Stimulated activated CD4-positive, alpha-beta T cell treated with anti-CD3 and anti-CD28 coated beads, Interleukin-15, amount 100 ng/mL, for 1 hour (primary cell): ENCODE measurements around the gene TRIM42.

ENCODE experiments used
- DNase-seq, 2 donors: peaks; one replicate each; pipeline ENCODE4 v3.0.0-alpha.2; 2020; ENCODE audit warnings: low read depth in 1 of 2, low spot score in 1 of 2

TRIM42 gene

DNA sequence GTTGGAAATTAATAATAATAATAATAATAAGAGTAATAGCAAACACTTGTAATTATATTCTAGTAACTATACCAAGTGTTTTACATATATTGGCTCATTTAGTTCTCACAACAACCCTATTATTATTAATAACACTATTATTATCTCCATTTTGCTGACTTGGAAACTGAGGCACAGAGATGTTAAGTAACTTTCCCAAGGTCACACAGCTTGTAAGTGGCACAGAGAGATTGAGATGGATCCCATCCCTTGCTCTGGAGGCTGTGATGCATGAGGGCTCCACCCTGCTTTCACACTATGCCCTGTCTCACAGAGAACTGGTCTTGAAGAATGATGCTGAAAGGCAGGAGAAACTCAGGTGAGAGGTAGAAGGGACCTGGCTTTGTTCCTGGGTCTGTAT is 31.9 kb downstream of the TRIM42 start:
- DNase-seq = no peak

DNA sequence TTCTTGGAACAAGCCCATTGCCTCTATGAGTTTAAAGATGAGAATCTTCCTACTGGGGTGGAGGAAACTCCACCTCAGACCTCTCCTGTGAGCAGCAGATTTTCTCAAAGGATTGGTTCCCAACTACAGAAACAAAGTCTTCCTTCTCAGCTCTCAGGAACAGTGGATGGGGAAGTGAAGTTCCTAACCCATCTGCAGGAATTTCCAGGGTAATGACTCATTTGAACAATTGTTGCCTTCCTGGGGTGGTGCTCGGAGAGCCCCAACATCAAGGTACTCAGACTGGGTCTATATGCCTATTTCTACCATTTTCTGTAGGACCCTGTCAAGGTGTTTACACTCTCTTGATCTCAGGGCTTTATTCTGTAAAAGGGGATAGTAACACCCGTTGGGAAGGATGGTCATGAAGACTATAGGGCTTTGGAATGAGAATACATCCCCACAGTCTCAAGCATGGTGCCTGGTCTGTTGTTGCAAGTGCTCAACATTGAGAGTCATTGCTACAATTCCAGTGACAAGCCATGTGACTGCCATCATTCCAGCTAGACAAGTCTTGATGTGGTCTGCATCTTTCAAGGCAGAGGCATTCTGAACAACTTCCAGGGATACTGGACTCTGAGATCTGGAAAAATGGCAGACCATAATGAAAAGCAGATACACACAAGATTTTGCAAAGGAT is 33.0 kb downstream of the TRIM42 start:
- no peak for DNase-seq

- DNase-seq = no peak
Measured at GRCh38 chr3:140711390-140712035, 33.6 kb downstream of the TRIM42 start.

GRCh38 chr3:140712301-140712700 is 34.4 kb downstream of the TRIM42 start:
- DNase-seq = no peak

DNA sequence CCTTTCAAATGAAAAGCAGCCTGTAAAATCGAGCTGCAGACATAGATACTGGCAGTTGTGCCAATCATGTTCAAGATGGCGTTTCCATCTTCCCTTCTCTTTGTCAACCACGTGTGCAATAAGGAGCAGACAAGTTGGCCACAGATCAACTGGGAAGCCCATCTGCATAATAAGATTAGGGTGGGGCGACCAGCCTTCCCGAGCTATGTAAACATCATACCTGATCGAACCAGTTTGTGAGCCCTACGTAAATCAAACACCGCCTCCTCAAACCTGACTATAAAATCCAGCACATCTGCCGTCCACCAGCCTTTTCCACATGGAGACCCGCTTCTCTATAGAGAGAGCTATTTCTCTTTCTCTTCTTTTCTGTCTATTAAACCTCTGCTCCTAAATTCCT is 37.2 kb downstream of the TRIM42 start:
- no peak for DNase-seq

GRCh38 chr3:140717921-140718320 is 40.1 kb downstream of the TRIM42 start:
- no peak for DNase-seq

DNA sequence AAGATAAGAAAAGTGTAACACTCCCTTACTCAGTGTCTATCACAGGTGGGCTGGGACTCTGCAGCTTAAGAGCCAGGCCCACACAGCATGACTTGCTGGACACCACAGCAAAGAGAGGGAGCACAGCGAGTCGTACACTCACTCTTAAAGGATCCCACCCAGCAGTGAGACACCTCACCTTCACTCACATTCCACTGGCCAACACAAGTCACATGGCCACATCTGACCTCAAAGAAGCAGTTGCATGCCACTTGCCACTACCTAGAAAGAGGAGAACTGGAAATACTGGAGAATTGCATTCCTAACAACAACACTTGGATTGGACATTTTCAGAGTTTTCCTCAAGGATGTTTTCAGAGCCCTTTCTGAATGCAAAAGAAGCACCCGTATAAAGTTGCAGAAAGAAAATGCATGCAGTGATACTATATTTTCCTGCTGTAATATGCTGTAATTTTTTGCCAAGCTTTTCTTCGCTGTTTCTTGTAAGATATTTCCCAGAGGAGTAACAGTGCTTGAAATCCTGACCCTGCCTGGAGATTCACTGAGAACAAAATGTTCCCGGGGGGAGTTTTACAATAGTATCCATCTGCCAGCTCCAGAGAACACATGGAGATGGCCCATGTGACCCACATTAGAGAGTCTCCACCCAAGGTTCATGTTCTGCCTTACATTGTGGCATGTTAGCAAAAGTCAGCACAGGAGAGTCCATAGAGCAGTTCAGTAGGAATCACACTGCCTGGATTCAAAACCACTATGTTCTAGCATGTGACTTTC is 42.2 kb downstream of the TRIM42 start:
- no peak for DNase-seq

- DNase-seq = no peak
Measured at GRCh38 chr3:140723576-140723975, 45.7 kb downstream of the TRIM42 start.

DNA sequence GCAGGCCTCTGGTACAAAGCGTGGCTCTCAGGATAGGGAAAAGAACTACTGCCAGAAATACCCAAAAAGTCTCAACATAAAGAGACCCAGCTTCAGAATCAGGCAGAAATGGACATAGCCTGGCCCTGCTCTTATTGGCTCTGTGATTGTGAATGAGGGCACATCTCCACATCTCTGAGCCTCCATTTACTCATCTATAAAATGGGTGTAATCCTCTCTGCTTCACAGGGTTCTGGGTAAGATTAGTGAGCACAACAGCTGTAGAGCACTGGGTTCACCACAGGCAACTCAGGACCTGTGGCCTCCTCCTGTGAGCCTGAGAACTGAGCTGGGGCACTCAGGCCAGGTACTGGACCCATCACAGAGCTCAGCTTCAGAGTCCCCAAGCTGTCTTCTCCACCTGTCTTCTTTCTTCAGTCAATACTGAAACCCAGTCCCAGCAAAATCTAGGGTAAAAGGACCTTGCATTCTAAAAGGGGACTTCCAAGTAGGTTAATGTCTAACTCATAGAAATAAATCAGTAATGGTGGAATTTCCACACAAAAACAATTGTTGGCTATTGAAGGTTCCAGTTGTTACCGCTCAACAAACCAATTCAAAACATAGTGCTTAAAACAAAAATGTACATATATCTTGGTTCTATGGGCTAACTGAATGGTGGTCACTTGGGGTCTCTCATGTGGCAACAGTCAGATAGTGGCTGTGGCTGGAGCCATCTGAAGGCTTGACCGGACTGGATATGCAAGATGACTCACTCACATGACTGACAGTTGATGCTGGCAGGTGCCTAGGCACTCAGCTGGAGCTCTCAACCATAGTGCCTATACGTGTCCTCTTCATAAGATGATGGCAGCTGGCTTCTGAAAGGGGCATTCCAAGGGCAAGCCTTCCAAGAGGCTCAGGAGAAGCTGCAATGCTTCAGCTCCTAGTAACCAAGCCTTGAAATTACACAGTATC is 47.3 kb downstream of the TRIM42 start:
- no peak for DNase-seq

DNA sequence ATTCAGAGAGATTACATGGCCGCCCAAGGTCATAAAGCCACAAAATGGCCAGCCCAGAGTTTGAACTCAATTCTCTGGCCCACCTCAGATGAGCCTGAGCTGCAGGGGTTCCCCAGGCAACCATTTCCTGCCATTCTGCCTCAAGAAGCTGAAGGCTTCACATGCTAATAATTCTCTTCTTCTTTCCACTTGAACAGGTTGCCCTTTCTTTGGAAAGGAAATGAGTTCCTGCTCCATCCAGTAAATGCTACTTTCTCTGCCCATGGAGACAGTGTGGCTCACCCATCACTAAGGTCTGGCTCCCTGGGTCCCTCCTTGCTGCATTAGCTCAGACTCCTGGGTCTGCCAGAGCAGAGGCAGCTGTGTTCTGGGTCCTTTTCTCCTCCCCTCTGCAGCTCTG is 48.2 kb downstream of the TRIM42 start:
- DNase-seq = no peak

DNA sequence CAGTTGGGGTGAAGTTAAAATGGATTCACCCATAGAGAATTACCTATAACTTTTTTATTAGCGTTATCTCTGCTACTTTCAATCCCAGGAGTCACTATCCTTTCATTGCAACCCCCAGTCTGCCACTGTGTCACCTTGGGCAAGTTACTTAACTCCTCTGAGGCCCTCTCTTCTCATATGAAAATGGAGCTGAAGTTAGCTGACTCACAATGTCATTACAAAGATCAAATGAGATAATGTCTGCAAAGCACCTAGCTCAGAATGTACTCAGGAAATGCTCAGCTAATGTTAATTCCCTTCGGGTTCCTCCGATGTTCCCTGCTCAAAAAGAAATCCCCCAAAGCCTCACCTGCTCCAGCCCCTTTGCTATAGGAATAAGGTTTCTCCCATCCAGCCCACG is 50.0 kb downstream of the TRIM42 start:
- no peak for DNase-seq

DNA sequence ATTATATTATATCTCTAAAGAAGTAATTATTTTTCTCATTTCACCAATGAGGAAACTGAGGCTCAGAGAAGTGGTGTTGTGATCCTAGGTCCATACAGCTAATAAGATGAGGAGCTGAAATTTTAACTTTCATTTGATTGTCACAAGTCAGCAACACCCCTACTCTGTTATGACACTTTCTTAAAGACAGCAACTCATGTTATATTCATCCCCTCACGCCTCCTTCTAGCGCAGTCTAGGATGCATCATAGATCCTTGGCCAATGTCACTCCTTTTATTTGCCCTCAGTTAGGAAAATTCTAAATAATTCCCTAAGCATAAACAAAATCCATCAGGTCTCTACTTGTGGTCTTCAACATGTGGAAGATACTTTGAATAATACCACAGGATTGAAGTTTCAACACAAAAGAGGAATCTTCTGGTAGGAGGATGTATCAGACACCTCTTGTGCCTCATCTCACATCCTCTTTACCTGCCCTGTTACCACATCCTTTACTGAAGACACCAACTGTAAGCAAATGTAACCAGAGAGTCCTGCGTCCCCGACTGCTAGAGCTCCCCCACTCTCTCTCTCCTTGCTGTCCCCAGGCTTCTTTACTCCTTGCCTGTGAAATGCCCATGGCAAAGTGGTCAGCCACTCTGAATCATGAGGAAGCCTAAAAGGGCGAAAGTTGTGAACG is 53.7 kb downstream of the TRIM42 start:
- DNase-seq = no peak

DNA sequence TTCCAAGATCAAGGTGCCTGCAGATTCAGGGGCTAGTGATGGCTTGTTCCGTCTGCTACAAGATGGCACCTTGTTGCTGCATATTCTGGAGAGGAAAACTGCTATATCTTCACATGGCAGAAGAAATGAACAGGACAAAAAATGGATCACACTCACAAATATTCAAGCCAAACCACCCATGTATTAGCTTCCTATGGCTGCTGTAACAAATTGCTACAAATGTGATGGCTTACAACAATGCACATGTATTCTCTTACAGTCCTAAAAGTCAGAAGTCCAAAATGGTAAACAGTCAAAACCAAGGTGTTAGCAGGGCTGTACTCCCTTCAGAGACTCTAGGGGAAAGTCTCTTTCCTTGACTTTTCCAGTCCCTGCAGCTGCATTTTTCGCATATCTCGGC is 55.8 kb downstream of the TRIM42 start:
- no peak for DNase-seq

DNA sequence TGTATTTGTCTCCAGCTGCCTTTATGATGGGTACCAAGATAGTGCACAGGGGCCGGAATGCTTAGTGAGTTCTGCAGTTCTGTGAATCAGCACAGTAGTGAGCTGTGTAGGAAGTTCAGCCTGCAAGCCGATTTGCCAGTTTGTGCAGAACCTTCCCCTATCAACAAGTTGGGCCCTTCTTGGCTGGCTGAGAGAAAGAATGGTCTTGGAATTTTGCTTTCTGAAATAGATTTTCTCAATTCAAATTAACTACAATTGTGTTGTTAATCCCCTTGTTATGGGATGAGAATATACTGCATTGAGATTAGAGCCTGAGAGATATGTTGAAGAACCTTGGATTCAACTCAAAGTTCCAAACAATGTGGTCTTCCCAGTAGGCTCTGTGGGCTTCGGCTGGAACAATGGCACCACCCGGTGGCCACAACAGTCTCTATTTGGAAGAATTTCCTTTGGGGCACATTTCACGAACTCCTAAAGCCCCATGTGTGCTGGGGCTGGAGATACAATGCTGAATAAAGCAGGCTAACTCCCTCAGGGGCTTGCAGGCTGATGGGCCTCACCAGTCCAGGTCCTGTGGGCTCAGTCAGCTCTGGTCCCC is 59.1 kb downstream of the TRIM42 start:
- no peak for DNase-seq

DNA sequence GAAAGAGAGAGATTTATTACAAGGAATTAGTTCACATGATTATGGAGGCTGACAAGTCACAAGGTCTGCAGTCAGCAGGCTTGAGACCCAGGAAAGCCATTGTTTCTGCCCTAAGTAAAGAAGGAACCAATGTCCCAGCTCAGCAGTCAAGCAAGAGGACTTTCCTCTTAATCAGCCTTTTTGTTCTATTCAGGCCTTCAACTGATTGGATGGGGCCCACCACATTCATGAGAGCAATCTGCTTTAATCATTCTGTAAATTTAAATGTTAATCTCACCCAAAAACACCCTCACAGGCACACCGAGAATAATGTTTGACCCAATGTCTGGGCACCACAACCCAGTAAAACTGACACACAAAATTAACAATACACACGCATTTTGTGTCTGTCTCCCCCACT is 64.3 kb downstream of the TRIM42 start:
- DNase-seq = no peak

- no peak for DNase-seq
Measured at GRCh38 chr3:140748171-140748570, 70.3 kb downstream of the TRIM42 start.

DNA sequence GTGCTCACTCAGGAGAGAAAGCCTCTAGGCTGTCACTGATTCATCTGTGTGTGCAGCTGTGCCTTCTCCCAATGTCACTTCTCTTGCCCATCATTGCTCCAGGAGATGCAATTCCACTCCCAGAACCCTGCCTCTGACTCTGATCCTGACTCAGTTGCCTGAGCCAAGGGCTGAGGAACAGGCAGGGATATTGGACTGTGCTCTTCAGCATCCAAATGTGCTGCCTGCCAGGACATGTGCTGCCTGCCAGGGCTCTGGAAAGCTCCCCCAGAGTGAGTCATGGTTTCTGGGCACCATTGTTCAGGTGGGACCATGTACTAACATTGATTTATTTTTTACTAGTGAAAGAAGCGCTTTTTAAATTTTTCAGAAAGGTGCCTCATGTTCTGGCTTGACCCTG is 71.0 kb downstream of the TRIM42 start:
- DNase-seq = no peak
